Measurements from ENCODE around the gene GLP1R.

Gene GLP1R

DNA sequence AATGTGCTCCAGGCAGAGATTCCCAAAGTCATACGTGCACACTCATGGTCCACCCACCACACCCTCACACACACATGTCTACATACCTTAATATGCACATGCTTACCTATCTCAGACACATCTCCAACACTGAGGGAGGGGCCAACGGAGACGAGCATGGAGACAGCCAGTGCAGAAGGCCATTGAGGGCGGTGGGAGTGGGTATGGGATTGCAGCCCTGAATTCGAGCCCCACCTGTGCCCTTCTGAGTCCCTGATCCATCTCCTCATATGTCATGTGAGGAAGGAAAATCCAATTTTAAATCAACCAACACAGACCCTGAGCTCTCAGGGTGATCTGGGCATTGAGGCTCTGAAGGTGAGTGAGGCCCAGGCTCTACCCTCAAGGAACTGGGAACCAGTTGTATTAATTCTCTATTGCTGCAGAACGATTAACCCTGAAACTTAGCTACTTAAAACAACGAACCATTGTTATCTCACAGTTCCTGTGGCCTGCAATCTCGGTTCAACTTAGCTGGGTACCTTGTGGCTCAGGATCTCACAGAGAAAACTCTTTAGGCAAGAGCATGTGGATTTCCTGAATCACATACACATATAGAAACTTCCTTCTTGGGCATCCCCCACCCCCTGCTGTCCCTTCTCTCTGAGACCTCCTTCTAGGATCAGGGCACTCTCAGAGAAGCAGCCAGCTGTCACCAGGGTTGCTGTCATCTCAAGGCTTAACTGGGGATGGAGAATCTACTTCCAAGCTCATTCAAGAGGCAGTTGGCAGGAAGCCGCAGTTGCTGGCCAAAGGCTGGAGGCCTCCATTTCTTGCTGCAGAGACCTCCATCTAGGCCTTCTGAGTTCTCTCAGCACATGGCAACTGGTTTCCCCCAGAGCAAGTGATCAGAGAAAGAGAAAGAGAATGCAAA, 28.3 kb downstream of the GLP1R start:
- Histone ChIP-seq H3K4me1 (ENCODE audit: insufficient read depth, low read length, poor library complexity, severe bottlenecking) (peaks cover 3% of the 10 kb centered on the region), H3K9ac (ENCODE audit: low read depth, low read length, poor library complexity, severe bottlenecking) (no peak overlapping the region), H4K20me1 (ENCODE audit: insufficient read depth, low read length, poor library complexity, severe bottlenecking) (no peaks in the 10 kb centered on the region), H3K27me3 (ENCODE audit: insufficient read depth, low read length, poor library complexity, severe bottlenecking) (no peaks in the 10 kb centered on the region), H3K9me3 (ENCODE audit: insufficient read depth, low read depth, low read length) (no peaks in the 10 kb centered on the region), H3K4me2 (ENCODE audit: low read depth, low read length, poor library complexity, severe bottlenecking) (no peak overlapping the region), H3K36me3 (ENCODE audit: insufficient read depth, low read length) (no peaks in the 10 kb centered on the region), H2AFZ (ENCODE audit: low read length) (no peak overlapping the region), H3K9me2 (replicated peaks; ENCODE audit: low read depth, low read length) (no peaks in the 10 kb centered on the region), H3K4me3 (ENCODE audit: low read length, poor library complexity, severe bottlenecking) (no peak overlapping the region), H3F3A (ENCODE audit: low read depth) (no peaks in the 10 kb centered on the region), H3K79me2 (ENCODE audit: insufficient read depth, low read length) (no peaks in the 10 kb centered on the region)
- TF ChIP-seq CTCF (conservative IDR thresholded peaks at IDR 0.05; ENCODE audit: low read length) = no peak
- TF ChIP-seq EZH2phosphoT487 (IDR thresholded peaks at IDR 0.05; ENCODE audit: borderline replicate concordance) = no peak

DNA sequence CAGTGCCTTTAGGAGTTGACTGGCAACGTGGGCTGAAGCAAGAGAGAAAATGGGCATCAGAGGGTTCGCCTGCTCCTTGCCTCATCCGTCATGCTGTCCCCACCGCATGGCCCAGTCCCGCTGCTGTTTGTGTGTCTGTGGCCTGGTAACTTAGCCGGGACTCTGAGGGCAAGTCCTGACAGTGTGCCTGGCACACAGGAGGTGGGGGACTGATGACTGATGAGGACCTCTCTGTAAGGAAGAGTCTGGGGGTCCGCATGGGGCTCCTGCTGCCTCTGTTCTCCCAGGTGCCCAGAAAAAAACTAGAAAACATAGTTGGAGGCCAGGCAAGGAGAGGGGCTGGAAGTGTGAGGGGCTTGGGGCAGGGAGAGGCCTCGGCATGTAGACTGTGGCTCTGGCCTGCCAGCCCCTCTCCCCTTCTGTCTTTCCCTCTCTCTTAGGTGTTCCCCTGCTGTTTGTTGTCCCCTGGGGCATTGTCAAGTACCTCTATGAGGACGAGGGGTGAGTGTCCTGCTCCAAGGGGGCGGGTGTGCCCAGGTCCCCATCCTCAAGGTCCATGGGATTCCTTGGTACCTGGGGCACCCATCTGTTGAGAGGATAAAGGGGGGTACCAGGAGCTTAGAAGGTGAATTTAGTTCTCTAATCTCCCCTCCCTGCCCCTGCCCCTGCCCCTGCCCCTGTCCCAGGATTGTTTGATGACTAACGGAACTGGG, 29.5 kb downstream of the GLP1R start:
- Histone ChIP-seq H3K27me3 (ENCODE audit: insufficient read depth, low read length, poor library complexity, severe bottlenecking) (no peaks in the 10 kb centered on the region), H3K9me2 (replicated peaks; ENCODE audit: low read depth, low read length) (no peaks in the 10 kb centered on the region), H3K36me3 (ENCODE audit: insufficient read depth, low read length) (no peaks in the 10 kb centered on the region), H3K9ac (ENCODE audit: low read depth, low read length, poor library complexity, severe bottlenecking) (no peak overlapping the region), H3K79me2 (ENCODE audit: insufficient read depth, low read length) (no peaks in the 10 kb centered on the region), H4K20me1 (ENCODE audit: insufficient read depth, low read length, poor library complexity, severe bottlenecking) (no peaks in the 10 kb centered on the region), H3K9me3 (ENCODE audit: insufficient read depth, low read depth, low read length) (no peaks in the 10 kb centered on the region), H3K4me1 (ENCODE audit: insufficient read depth, low read length, poor library complexity, severe bottlenecking) (peaks cover 3% of the 10 kb centered on the region), H2AFZ (ENCODE audit: low read length) (no peak overlapping the region), H3K4me2 (ENCODE audit: low read depth, low read length, poor library complexity, severe bottlenecking) (no peak overlapping the region), H3F3A (ENCODE audit: low read depth) (no peaks in the 10 kb centered on the region), H3K4me3 (ENCODE audit: low read length, poor library complexity, severe bottlenecking) (no peak overlapping the region)
- TF ChIP-seq CTCF (conservative IDR thresholded peaks at IDR 0.05; ENCODE audit: low read length) = no peak
- TF ChIP-seq EZH2phosphoT487 (IDR thresholded peaks at IDR 0.05; ENCODE audit: borderline replicate concordance) = no peak

DNA sequence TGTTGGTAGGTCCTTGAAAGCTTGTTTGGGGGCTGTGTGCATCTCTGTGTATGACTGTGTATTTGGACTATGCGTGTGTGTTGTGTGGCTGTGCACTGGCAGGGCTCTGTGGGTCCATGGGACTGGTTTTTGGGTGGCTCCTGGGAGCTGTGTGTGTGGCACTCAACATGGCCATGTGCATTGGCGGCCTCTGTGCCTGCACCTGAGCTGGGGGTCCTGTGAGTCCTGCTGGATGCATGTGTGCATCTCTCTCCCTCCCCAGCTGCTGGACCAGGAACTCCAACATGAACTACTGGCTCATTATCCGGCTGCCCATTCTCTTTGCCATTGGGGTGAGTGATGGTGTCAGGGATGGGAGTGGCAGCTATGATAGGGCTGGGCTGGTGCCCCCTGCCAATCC, 30.1 kb downstream of the GLP1R start:
- no peaks in the 10 kb centered on the region for H3K9me2 ChIP-seq (replicated peaks; ENCODE audit: low read depth, low read length)
- no peaks in the 10 kb centered on the region for H4K20me1 ChIP-seq (ENCODE audit: insufficient read depth, low read length, poor library complexity, severe bottlenecking)
- no peak overlapping the region for H3K4me3 ChIP-seq (ENCODE audit: low read length, poor library complexity, severe bottlenecking)
- no peaks in the 10 kb centered on the region for H3K36me3 ChIP-seq (ENCODE audit: insufficient read depth, low read length)
- TF ChIP-seq EZH2phosphoT487 (IDR thresholded peaks at IDR 0.05; ENCODE audit: borderline replicate concordance) = no peak
- no peak for TF ChIP-seq CTCF (conservative IDR thresholded peaks at IDR 0.05; ENCODE audit: low read length)
- H3K4me1 ChIP-seq (ENCODE audit: insufficient read depth, low read length, poor library complexity, severe bottlenecking) = peaks cover 3% of the 10 kb centered on the region
- H3K9ac ChIP-seq (ENCODE audit: low read depth, low read length, poor library complexity, severe bottlenecking) = no peak overlapping the region
- H2AFZ ChIP-seq (ENCODE audit: low read length) = no peak overlapping the region
- H3K27me3 ChIP-seq (ENCODE audit: insufficient read depth, low read length, poor library complexity, severe bottlenecking) = no peaks in the 10 kb centered on the region
- no peaks in the 10 kb centered on the region for H3F3A ChIP-seq (ENCODE audit: low read depth)
- H3K4me2 ChIP-seq (ENCODE audit: low read depth, low read length, poor library complexity, severe bottlenecking) = no peak overlapping the region
- no peaks in the 10 kb centered on the region for H3K79me2 ChIP-seq (ENCODE audit: insufficient read depth, low read length)
- H3K9me3 ChIP-seq (ENCODE audit: insufficient read depth, low read depth, low read length) = no peaks in the 10 kb centered on the region

All from Loucy (cell line).